Germinal center (tissue), 1 donor: ENCODE results near the gene RASSF5.
A peak's percentile ranks its signal among the peaks of the same experiment; 100 is the strongest.

Source experiments
- DNase-seq: peaks from one replicate; pipeline ENCODE4 v3.0.0; 2012; ENCODE audit warnings: mixed read lengths, low spot score

RASSF5 gene

GRCh38 chr1:206635080-206635977 lies 128.0 kb downstream of the RASSF5 start, which contains the start of gene DYRK3:
DYRK3 (plus strand) TSS chr1:206635536; CDS start chr1:206635704, 168 bp downstream.
- peak; percentile 91 for DNase-seq

- DNase-seq = peak; percentile 20
These were observed 128.6 kb downstream of the RASSF5 start for GRCh38 chr1:206635978-206636345.

- no peak for DNase-seq
These were observed 129.3 kb downstream of the RASSF5 start for GRCh38 chr1:206636671-206637070.

GRCh38 chr1:206637605-206638004 lies 130.3 kb downstream of the RASSF5 start:
- DNase-seq = no peak
